K562 (cell line): ENCODE data around the gene ENTPD8. TPM values are rescaled to one million over a fixed set of nuclear protein-coding genes. Genes with fewer than 3 reads are reported as not detected.

ENCODE experiments used
- CEBPG ChIP-seq, 3 experiments: fragments of 200-800 bp in 1 of 3; sonication (Bioruptor generic) in 1 of 3; sonication (generic) in 1 of 3; formaldehyde crosslinking in 1 of 3; IDR thresholded peaks in 2 of 3; conservative IDR thresholded peaks in 1 of 3; 2 replicates each; pipeline versions ENCODE4 v1.6.1 to v1.8.0; 2016 to 2022; ENCODE audit warnings: missing compliant biosample characterization in 2 of 3, missing genetic modification characterization in 2 of 3, mild to moderate bottlenecking in 1 of 3, missing genetic modification reagents in 1 of 3
- CHCHD3 ChIP-seq: fragments of 250-450 bp; sonication (Bioruptor Pico); IDR thresholded peaks from 2 replicates; pipeline ENCODE4 v2.1.2; 2022; ENCODE audit warnings: mild to moderate bottlenecking
- E2F5 ChIP-seq: sonication (generic); formaldehyde crosslinking; IDR thresholded peaks from 2 replicates; pipeline ENCODE4 v1.8.0; 2022; ENCODE audit warnings: mild to moderate bottlenecking, missing genetic modification reagents
- EGR1 ChIP-seq: fragments of 450-650 bp; conservative IDR thresholded peaks from 2 replicates; pipeline ENCODE4 v1.6.1; 2017; ENCODE audit warnings: mild to moderate bottlenecking
- KLF16 ChIP-seq: IDR thresholded peaks from 2 replicates; pipeline ENCODE4 v1.6.1; 2016; ENCODE audit warnings: antibody characterized with exemption
- MAZ ChIP-seq, 2 experiments: fragments of 450-650 bp in 1 of 2; sonication (generic) in 1 of 2; formaldehyde crosslinking; IDR thresholded peaks in 1 of 2; conservative IDR thresholded peaks in 1 of 2; 2 replicates each; pipeline versions ENCODE4 v1.4.0 to v1.5.0; 2020; ENCODE audit warnings: mild to moderate bottlenecking in 1 of 2, missing genetic modification reagents in 1 of 2
- MEF2A ChIP-seq: IDR thresholded peaks from 2 replicates; pipeline ENCODE4 v1.6.1; 2011; ENCODE audit warnings: low read depth, mild to moderate bottlenecking, low read length, moderate library complexity; ENCODE audit not compliant: control insufficient read depth
- NFE2L1 ChIP-seq: fragments of 450-650 bp; IDR thresholded peaks from 2 replicates; pipeline ENCODE4 v1.6.1; 2016; ENCODE audit warnings: missing genetic modification characterization, low read depth, mild to moderate bottlenecking, missing compliant biosample characterization, moderate library complexity, borderline replicate concordance
- NUFIP1 ChIP-seq: fragments of 450-650 bp; IDR thresholded peaks from 2 replicates; pipeline ENCODE4 v1.6.1; 2018; ENCODE audit not compliant: partially characterized antibody
- TCF7 ChIP-seq: sonication (generic); IDR thresholded peaks from 2 replicates; pipeline ENCODE4 v1.6.1; 2016; ENCODE audit warnings: antibody characterized with exemption, borderline replicate concordance
- TFAM ChIP-seq: fragments of 250-450 bp; sonication (Bioruptor Pico); conservative IDR thresholded peaks from 2 replicates; pipeline ENCODE4 v1.5.0; 2021; ENCODE audit warnings: mild to moderate bottlenecking, moderate library complexity
- ZFP30 ChIP-seq: fragments of 250-450 bp; sonication (Bioruptor Pico); IDR thresholded peaks from 2 replicates; pipeline ENCODE4 v1.8.0; 2022; ENCODE audit warnings: moderate library complexity, mild to moderate bottlenecking, inconsistent platforms, borderline replicate concordance
- ZFX ChIP-seq: sonication (generic); formaldehyde crosslinking; IDR thresholded peaks from 2 replicates; pipeline ENCODE4 v1.8.0; 2022; ENCODE audit warnings: mild to moderate bottlenecking, missing genetic modification reagents, moderate library complexity
- ZNF12 ChIP-seq: sonication (generic); formaldehyde crosslinking; IDR thresholded peaks from 2 replicates; pipeline ENCODE4 v1.4.0; 2020; ENCODE audit warnings: mild to moderate bottlenecking, missing genetic modification reagents
- ZNF165 ChIP-seq: fragments of 250-450 bp; sonication (Bioruptor Pico); IDR thresholded peaks from 2 replicates; pipeline ENCODE4 v1.4.0; 2020; ENCODE audit warnings: borderline replicate concordance
- ZNF274 ChIP-seq: IDR thresholded peaks from 2 replicates; pipeline ENCODE4 v1.6.1; 2011; ENCODE audit warnings: low read depth, mild to moderate bottlenecking, low read length, moderate library complexity, borderline replicate concordance
- ZNF324 ChIP-seq: fragments of 250-450 bp; sonication (Bioruptor Pico); IDR thresholded peaks from 2 replicates; pipeline ENCODE4 v1.4.0; 2020; ENCODE audit warnings: mild to moderate bottlenecking
- ZNF586 ChIP-seq: fragments of 450-650 bp; formaldehyde crosslinking; conservative IDR thresholded peaks from 2 replicates; pipeline ENCODE4 v1.4.0; 2020; ENCODE audit warnings: mild to moderate bottlenecking, moderate library complexity
- ZNF76 ChIP-seq: fragments of 250-450 bp; sonication (Bioruptor Pico); IDR thresholded peaks from 2 replicates; pipeline ENCODE4 v1.4.0; 2020; ENCODE audit warnings: mild to moderate bottlenecking, moderate library complexity, borderline replicate concordance
- polyA plus RNA-seq, 8 experiments: library from polyadenylated mRNA; depleted of rRNA in 4 of 8; stranded (reverse) in 5 of 8; unstranded in 3 of 8; fragments of >200 nt; fragmentation: Nextera tagmentation in 2 of 8; fragmentation: Illumina TruSeq in 1 of 8; extraction: Ambion mirVana in 2 of 8; extraction: Trizol in 1 of 8; gene quantifications; 2 replicates each; pipeline versions ENCODE4 v1.2.1 to v1.2.3, GENCODE V29; 2011 to 2014; ENCODE audit warnings: inconsistent platforms in 1 of 8, missing spikeins in 1 of 8
- total RNA-seq, 7 experiments: library from RNA; depleted of rRNA in 6 of 7; stranded (reverse); fragments of >200 nt in 6 of 7; fragmentation: Illumina TruSeq in 2 of 7; extraction: Trizol in 2 of 7; gene quantifications; 2 replicates each; pipeline versions ENCODE4 v1.2.1 to v1.2.3, GENCODE V29; 2011 to 2021; ENCODE audit warnings: low replicate concordance in 1 of 7
- TF ChIP-seq, protein P1 (sequence below): fragments of 250-450 bp; sonication (Bioruptor Pico); IDR thresholded peaks from 2 replicates; pipeline ENCODE4 v1.4.0; 2020; ENCODE audit warnings: borderline replicate concordance
- TF ChIP-seq, protein P2 (sequence below): fragments of 250-450 bp; sonication (Bioruptor Pico); IDR thresholded peaks from 2 replicates; pipeline ENCODE4 v1.8.0; 2021; ENCODE audit warnings: moderate library complexity, mild to moderate bottlenecking, inconsistent platforms
- TF ChIP-seq, protein P3 (sequence below): fragments of 200-800 bp; sonication (Bioruptor generic); IDR thresholded peaks from 2 replicates; pipeline ENCODE4 v1.6.1; 2017; ENCODE audit warnings: missing genetic modification characterization, missing compliant biosample characterization
- TF ChIP-seq, protein P4 (sequence below): fragments of 200-800 bp; sonication (Bioruptor generic); IDR thresholded peaks from 2 replicates; pipeline ENCODE4 v1.6.1; 2017; ENCODE audit warnings: missing genetic modification characterization, missing compliant biosample characterization

The ENTPD8 gene
- total and polyA plus RNA-seq, 9 of the 15 experiments (the other 6 are each of a cell fraction or from before 2014, with no cell fraction given) = 0.06 to 0.27 (median 0.19) TPM; not detected in 5

- TF ChIP-seq, protein P1, sequence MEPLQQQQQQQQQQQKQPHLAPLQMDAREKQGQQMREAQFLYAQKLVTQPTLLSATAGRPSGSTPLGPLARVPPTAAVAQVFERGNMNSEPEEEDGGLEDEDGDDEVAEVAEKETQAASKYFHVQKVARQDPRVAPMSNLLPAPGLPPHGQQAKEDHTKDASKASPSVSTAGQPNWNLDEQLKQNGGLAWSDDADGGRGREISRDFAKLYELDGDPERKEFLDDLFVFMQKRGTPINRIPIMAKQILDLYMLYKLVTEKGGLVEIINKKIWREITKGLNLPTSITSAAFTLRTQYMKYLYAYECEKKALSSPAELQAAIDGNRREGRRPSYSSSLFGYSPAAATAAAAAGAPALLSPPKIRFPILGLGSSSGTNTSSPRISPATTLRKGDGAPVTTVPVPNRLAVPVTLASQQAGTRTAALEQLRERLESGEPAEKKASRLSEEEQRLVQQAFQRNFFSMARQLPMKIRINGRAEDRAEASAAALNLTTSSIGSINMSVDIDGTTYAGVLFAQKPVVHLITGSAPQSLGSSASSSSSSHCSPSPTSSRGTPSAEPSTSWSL (CRISPR knock-in tag) = no peak
- no peak for TF ChIP-seq ZNF165 (CRISPR knock-in tag)
- no peak for TF ChIP-seq CEBPG (CRISPR knock-in tag; IDR thresholded peaks at IDR 0.05)
- TF ChIP-seq CEBPG (tag; conservative IDR thresholded peaks at IDR 0.05 in 1 of 2, IDR thresholded peaks at IDR 0.05 in 1 of 2) = no peak
- TF ChIP-seq ZNF586 (CRISPR knock-in tag) = no peak
- TF ChIP-seq ZNF12 = no peak
- TF ChIP-seq, protein P2, sequence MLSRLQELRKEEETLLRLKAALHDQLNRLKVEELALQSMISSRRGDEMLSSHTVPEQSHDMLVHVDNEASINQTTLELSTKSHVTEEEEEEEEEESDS (CRISPR knock-in tag) = no peak
- no peak for TF ChIP-seq ZFX (CRISPR knock-in tag)
- no peak for TF ChIP-seq KLF16
- no peak for TF ChIP-seq NUFIP1
- no peak for TF ChIP-seq ZNF324 (CRISPR knock-in tag)
- TF ChIP-seq MEF2A = no peak
- no peak for TF ChIP-seq E2F5
- TF ChIP-seq, protein P3, sequence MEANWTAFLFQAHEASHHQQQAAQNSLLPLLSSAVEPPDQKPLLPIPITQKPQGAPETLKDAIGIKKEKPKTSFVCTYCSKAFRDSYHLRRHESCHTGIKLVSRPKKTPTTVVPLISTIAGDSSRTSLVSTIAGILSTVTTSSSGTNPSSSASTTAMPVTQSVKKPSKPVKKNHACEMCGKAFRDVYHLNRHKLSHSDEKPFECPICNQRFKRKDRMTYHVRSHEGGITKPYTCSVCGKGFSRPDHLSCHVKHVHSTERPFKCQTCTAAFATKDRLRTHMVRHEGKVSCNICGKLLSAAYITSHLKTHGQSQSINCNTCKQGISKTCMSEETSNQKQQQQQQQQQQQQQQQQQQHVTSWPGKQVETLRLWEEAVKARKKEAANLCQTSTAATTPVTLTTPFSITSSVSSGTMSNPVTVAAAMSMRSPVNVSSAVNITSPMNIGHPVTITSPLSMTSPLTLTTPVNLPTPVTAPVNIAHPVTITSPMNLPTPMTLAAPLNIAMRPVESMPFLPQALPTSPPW (CRISPR knock-in tag) = peak; percentile 67; the same call in 1 of the 2 replicates
- TF ChIP-seq ZFP30 (CRISPR knock-in tag) = no peak
- peak; percentile 94 for TF ChIP-seq EGR1
- no peak for TF ChIP-seq ZNF274
- TF ChIP-seq, protein P4, sequence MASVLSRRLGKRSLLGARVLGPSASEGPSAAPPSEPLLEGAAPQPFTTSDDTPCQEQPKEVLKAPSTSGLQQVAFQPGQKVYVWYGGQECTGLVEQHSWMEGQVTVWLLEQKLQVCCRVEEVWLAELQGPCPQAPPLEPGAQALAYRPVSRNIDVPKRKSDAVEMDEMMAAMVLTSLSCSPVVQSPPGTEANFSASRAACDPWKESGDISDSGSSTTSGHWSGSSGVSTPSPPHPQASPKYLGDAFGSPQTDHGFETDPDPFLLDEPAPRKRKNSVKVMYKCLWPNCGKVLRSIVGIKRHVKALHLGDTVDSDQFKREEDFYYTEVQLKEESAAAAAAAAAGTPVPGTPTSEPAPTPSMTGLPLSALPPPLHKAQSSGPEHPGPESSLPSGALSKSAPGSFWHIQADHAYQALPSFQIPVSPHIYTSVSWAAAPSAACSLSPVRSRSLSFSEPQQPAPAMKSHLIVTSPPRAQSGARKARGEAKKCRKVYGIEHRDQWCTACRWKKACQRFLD = no peak
- no peak for TF ChIP-seq CHCHD3
- no peak for TF ChIP-seq TFAM
- no peak for TF ChIP-seq NFE2L1 (tag)
- TF ChIP-seq MAZ (CRISPR knock-in tag; conservative IDR thresholded peaks at IDR 0.05 in 1 of 2, IDR thresholded peaks at IDR 0.05 in 1 of 2) = 0 out of 4 replicates have a peak, but pooled peaks of 1 of the 2 experiments have one; percentile 32
- TF ChIP-seq TCF7 = peak; percentile 93; the same call in 1 of the 2 replicates
- TF ChIP-seq ZNF76 = no peak
These were observed 8.9 kb upstream of the ENTPD8 start (continued) for GRCh38 chr9:137449931-137450538.
